ENCODE measurements around the gene HIVEP1.

The HIVEP1 gene

GRCh38 chr6:12147557-12148316 lies 135.6 kb downstream of the HIVEP1 start:
- DNase-seq (ENCODE audit: low spot score) = no peak
- in situ Hi-C loops (cut with MboI; ENCODE audit: low pct_unique_long_range_greater_than_20kb, low sequenced_read_pairs, unreplicated experiment) = no loop called here
- TF ChIP-seq, protein P1, sequence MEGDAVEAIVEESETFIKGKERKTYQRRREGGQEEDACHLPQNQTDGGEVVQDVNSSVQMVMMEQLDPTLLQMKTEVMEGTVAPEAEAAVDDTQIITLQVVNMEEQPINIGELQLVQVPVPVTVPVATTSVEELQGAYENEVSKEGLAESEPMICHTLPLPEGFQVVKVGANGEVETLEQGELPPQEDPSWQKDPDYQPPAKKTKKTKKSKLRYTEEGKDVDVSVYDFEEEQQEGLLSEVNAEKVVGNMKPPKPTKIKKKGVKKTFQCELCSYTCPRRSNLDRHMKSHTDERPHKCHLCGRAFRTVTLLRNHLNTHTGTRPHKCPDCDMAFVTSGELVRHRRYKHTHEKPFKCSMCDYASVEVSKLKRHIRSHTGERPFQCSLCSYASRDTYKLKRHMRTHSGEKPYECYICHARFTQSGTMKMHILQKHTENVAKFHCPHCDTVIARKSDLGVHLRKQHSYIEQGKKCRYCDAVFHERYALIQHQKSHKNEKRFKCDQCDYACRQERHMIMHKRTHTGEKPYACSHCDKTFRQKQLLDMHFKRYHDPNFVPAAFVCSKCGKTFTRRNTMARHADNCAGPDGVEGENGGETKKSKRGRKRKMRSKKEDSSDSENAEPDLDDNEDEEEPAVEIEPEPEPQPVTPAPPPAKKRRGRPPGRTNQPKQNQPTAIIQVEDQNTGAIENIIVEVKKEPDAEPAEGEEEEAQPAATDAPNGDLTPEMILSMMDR (IDR thresholded peaks at IDR 0.05; ENCODE audit: extremely low read depth, insufficient read depth, missing control alignments) = no peak

DNA sequence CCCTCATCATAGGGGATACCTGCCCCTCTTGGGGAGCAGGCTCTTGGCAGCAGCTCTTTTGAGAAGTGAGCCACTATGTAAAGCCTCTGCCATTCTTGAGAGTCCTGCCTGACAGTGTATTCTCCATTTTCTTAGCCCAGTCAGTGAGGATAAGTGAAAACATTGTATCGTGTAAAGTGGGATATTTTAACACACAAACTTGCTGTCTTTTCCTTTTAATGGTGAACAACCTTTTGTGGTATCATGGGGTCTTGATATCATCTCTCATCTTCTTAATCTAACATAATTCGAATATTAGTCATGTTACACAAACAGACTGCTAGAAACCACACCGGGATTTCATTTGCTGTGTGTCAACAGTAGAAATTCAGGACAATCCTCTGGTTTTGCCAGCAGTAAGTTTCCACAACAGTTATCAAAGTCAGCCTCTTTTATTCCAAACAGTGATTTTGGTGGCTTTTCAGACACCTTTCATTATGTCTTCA lies 136.2 kb downstream of the HIVEP1 start:
- TF ChIP-seq, protein P1 (IDR thresholded peaks at IDR 0.05; ENCODE audit: extremely low read depth, insufficient read depth, missing control alignments) = no peak
- in situ Hi-C loops (cut with MboI; ENCODE audit: low pct_unique_long_range_greater_than_20kb, low sequenced_read_pairs, unreplicated experiment) = no loop called here
- DNase-seq (ENCODE audit: low spot score) = no peak

DNA sequence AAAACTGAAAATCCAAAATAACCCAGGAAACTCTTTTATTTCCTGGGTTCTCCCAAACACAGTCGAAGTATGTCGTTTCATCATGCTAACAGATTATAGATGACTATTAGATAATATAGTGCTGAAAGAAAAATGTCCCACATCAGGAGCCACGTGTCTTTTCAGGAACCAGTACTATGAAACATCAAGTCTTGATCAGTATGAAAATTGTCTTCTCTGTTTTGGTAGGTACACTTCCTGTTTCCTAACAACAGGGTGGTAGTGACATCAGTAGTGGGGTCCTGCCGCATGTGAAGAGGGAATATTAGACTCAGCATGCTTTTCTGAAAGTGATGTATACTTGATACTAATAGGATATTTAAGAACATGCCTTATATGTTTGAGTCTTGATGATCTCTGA lies 136.7 kb downstream of the HIVEP1 start:
- TF ChIP-seq, protein P1 (IDR thresholded peaks at IDR 0.05; ENCODE audit: extremely low read depth, insufficient read depth, missing control alignments) = no peak
- in situ Hi-C loops (cut with MboI; ENCODE audit: low pct_unique_long_range_greater_than_20kb, low sequenced_read_pairs, unreplicated experiment) = no loop called here
- DNase-seq (ENCODE audit: low spot score) = no peak

DNA sequence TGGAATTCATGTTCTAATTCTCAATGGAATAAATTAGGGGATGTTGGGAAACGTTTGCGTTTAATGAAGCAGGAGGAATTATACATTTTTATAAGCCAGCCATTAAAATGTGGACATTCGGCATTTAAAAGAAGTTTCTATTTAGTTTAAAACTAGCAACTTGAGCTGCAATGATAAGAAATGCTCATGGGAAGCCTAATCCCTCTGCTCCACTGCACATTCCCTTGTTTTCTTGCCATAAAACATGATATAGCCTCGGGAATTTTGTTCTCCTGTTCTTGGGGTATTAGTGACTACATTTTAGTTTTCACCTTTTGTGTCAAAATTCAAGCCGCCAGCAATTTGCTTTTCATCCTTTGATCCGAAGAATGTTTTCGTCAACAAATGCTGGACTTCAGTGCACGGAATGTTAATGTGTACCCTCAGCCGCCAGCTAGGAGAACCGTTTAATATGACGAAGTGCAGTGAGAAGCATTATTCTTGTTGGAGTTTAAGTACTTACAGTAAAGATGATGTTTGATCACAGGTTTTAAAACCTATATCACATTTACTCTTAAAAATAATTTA lies 137.9 kb downstream of the HIVEP1 start:
- in situ Hi-C loops (cut with MboI; ENCODE audit: low pct_unique_long_range_greater_than_20kb, low sequenced_read_pairs, unreplicated experiment) = loop anchor here (25.0 kb wide), 1 partner anchor 462 kb away; no protein-coding TSS in a partner anchor
- no peak for DNase-seq (ENCODE audit: low spot score)
- TF ChIP-seq, protein P1 (IDR thresholded peaks at IDR 0.05; ENCODE audit: extremely low read depth, insufficient read depth, missing control alignments) = no peak

GRCh38 chr6:12150812-12151432 lies 138.8 kb downstream of the HIVEP1 start:
- in situ Hi-C loops (cut with MboI; ENCODE audit: low pct_unique_long_range_greater_than_20kb, low sequenced_read_pairs, unreplicated experiment) = loop anchor here (25.0 kb wide), 1 partner anchor 461 kb away; no protein-coding TSS in a partner anchor
- TF ChIP-seq, protein P1 (IDR thresholded peaks at IDR 0.05; ENCODE audit: extremely low read depth, insufficient read depth, missing control alignments) = peak; percentile 49
- no peak for DNase-seq (ENCODE audit: low spot score)

DNA sequence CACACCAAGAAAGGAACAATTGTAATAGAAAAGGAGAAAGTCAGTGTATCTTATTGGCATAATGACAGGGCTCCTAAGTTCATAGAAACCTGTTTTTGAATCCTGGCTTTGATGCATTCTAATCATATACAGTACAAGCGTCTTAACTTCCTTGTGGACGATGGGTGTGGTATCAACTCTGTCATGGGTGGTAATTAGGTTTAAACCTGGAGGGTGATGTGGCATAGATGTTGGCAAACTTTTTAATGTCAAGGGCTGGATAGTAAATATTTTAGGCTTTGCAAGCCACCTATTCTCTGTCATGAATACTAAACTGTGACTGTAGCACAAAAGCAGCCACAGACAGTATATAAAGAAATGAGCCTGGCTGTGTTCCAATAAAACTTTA lies 139.3 kb downstream of the HIVEP1 start:
- in situ Hi-C loops (cut with MboI; ENCODE audit: low pct_unique_long_range_greater_than_20kb, low sequenced_read_pairs, unreplicated experiment) = loop anchor here (25.0 kb wide), 1 partner anchor 461 kb away; no protein-coding TSS in a partner anchor
- TF ChIP-seq, protein P1 (IDR thresholded peaks at IDR 0.05; ENCODE audit: extremely low read depth, insufficient read depth, missing control alignments) = no peak
- no peak for DNase-seq (ENCODE audit: low spot score)

Measured in GM13977 (cell line).